ENCODE measurements around the gene ARHGAP25.
A peak's percentile ranks its signal among the peaks of the same experiment; 100 is the strongest.

The ARHGAP25 gene

DNA sequence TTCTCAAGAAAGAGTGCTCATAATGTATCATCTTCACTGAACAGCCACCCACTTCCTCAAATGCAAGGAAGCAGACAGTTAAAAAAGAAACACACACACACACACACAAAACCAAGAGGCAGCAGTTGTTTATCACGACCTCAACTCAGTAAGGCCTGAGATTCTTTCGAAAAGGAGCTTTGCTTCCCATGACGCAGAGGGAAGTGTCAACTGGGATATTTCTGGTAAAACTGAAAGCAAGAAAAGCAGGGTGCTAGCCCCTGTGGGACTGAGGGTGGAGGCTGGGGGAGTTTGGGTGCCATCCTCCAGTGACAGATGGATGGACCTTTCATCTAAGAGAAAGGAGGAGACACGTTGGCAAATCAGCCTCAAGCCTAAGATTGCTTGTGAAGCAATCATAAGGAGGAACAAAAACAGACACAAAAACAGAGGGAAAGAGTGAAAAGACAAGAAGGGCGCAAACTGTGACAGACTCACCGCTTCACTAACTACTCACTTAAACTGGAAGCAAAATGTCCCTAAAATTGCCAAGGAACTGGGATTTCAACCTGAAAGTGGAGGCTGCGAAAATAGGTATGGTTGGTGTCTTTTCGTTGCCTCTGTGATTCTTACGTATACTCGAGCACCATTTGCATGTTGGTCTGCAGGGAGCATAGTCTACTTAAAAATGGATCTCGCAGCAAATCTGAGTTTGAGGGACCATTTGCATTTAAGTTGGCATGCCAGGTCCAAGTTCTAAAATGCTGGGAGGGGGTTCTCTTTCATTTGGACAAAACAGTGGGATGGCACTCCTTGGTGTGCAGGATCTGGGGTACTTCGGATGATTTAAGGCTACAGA lies at the start of gene ARHGAP25:
Gene ARHGAP25, plus strand, starts transcription at position 124 of the 838 bp plus-strand sequence. Its CDS starts 389 bp downstream, at position 513.
- DNase-seq: no peak

- no peak for DNase-seq
Observed at GRCh38 chr2:68686178-68686577, 48.4 kb upstream of the ARHGAP25 start.

- no peak for DNase-seq
Observed at GRCh38 chr2:68687018-68687417, 47.6 kb upstream of the ARHGAP25 start.

- no peak for DNase-seq
Observed at GRCh38 chr2:68689553-68690537, 44.8 kb upstream of the ARHGAP25 start.

GRCh38 chr2:68690851-68691250 lies 43.8 kb upstream of the ARHGAP25 start:
- DNase-seq: no peak

- no peak for DNase-seq
Observed at GRCh38 chr2:68692511-68692910, 42.1 kb upstream of the ARHGAP25 start.

- DNase-seq: no peak
Observed at GRCh38 chr2:68693951-68694350, 40.7 kb upstream of the ARHGAP25 start.

GRCh38 chr2:68695971-68696370 lies 38.6 kb upstream of the ARHGAP25 start:
- no peak for DNase-seq

DNA sequence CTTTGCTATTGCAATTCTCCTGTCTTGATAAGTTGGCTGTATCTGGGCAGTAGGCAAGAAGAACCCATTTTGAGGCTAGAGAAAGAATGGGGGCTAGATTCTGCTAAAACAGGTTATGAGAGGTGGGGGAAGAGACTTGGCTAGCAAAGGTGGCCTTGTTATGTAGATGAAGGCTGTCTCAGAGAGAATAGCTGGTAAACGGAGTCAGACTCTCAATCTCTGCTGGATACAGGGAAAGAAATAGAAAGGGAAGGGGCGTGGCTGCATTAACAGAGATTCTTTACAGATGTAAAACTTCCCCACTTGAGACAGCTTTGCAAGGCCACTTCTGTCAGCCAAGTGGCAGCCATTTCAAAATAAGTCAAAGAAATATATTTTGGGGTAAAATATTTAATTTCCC lies 38.1 kb upstream of the ARHGAP25 start:
- DNase-seq: no peak

GRCh38 chr2:68698567-68699377 lies 35.8 kb upstream of the ARHGAP25 start:
- DNase-seq: no peak

- DNase-seq: no peak
Observed at GRCh38 chr2:68700560-68700959, 34.1 kb upstream of the ARHGAP25 start.

GRCh38 chr2:68706637-68707036 lies 28.0 kb upstream of the ARHGAP25 start:
- no peak for DNase-seq

DNA sequence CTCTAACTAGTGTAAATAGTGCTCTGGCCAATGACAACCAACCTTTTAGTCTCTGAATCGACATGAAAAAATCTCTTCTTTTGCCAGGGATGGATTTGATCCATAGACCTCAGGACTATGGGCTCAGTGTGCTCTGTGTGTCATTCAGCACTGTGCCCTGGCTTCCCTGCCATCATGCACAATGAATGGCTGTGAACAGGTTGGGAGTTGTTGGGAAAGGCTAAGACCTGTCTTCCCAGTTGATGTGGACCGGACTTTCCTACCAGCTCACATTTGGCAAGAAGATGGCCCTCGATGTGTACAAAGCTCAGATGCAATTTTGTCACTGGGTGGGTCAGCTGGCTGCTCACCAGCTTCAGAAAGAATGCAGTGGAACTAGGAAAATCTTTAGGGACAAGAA lies 26.0 kb upstream of the ARHGAP25 start:
- no peak for DNase-seq

DNA sequence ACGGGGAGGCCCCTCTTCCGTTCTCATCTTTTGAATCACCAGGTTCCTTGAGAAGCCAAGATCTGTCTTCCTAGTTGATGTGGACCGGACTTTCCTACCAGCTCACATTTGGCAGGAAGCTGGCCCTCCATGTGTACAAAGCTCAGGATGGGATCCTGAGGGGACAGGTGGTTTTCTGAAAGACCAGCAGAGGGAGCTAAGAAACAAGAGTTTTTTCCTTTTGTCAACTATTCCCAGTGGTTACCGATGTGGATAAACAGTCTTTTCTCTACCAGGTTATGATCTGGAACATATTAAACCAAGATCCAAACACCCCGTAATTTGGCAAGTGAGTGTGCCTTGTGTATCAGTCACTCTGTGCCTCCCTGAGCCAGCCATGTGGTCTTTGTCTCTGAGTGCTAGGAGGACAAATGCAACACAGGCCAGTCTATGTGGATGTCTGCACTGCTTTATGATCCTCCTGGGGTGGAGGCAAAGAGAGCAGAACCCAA lies 25.1 kb upstream of the ARHGAP25 start:
- DNase-seq: no peak

DNA sequence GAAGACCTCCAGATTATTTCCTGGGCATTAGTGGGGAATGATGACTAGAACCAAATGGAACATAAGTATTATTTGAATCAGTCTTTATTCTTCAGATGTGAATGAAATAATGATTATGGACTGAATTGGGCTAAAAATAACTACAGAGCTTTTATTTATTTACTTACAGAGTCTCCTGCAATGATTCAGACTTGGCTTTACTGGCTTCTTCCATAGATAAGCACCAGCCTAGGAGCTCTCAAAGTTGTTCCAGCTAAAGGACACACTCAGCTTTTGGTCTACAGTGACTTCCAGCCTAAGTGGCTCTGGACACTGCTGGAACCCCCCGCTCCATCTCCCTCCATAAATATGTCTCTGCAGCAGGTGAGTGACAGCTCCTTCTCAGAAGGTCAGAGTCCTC lies 24.3 kb upstream of the ARHGAP25 start:
- no peak for DNase-seq

DNA sequence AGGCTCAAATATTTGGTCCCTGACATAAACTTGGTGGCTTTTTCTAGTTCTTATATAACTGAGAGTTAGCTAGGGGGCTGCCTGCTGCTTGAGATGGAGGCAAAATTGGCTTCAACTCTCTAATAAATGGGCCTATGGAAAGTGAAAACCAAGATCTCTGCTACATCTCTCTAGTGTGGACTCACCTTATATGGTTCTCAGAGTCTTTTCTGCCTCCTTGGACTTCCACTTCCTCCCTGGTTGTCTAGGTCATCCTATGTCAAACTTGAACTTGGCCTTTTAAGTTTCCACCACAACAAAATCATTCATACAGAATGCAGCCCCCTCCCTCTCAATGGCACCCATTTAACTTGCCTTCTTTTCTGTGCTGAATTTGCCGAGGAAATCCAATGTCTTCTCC lies 23.9 kb upstream of the ARHGAP25 start:
- DNase-seq: no peak

DNA sequence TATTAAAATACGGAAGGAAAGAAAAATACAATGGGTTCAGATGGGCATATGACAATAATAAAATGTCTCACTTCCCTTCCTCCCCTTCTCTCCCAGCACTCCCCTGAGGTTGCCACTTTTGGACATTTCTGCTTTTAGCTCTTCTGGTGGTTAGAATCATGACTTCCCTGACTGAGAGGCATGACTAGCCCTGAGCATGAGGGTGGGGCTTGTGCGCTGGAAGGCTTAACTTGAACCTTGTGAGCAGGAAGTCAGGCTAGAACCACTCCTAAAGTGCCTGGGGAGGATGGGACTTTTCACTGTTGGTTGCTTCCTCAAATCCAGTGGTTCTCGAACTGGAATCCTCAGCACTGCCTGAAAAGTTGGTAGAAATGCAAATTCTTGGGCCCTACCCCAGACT lies 19.7 kb upstream of the ARHGAP25 start:
- no peak for DNase-seq

GRCh38 chr2:68715353-68716041 lies 19.1 kb upstream of the ARHGAP25 start:
- peak; percentile 54 for DNase-seq

DNA sequence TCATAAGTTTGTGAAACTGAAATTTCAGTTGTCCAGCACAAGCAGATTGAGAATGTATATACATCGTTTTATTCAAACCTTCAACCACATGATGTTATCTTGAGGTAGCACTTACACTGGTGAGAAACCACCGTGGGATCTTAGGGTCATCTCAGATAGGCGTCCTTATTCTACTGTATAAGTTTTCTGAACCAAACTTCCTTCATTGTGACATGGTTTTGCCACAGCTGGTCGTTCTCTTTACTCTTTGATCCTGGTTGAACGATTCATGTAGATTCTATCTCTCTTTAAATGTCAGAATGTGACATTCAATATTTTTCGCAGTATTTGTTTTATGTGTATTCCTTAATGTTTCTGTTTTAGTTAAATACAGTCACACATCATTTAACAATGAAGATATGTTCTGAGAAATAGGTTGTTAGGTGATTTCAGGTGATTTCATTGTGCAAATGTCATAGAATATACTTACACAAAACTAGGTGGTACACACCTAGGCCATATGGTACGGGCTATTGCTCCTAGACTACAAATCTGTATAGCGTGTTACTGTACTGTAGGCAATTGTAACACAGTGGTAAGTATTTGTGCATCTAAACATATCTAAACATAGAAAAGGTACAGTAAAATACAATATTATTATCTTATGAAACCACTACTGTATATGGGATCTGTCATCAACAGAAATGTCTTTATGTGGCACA lies 17.9 kb upstream of the ARHGAP25 start:
- DNase-seq: no peak

- DNase-seq: peak; percentile 23
Observed at GRCh38 chr2:68717305-68717661, 17.3 kb upstream of the ARHGAP25 start.

GRCh38 chr2:68719912-68720311 lies 14.7 kb upstream of the ARHGAP25 start:
- DNase-seq: no peak

Data from NK-92 treated with Interleukin-12 subunit alpha and Interleukin-12 subunit beta, amount 100 ng/mL, for 24 hours (cell line).